Parietal lobe (tissue), 2 donors: Measurements from ENCODE around the gene LRCH2. TPM values are rescaled to one million over a fixed set of nuclear protein-coding genes. Genes with fewer than 3 reads are reported as not detected.
A peak's percentile ranks its signal among the peaks of the same experiment; 100 is the strongest.

ENCODE experiments used
- small RNA-seq: library from RNA; depleted of rRNA; stranded (forward); fragments of <200 nt; gene quantifications from one replicate; pipeline ENCODE3, GENCODE V24; 2014; ENCODE audit warnings: low replicate concordance
- total RNA-seq: library from RNA; depleted of rRNA; stranded (reverse); fragments of >200 nt; gene quantifications from one replicate; pipeline ENCODE4 v1.2.3, GENCODE V29; 2014

LRCH2 gene, protein sequence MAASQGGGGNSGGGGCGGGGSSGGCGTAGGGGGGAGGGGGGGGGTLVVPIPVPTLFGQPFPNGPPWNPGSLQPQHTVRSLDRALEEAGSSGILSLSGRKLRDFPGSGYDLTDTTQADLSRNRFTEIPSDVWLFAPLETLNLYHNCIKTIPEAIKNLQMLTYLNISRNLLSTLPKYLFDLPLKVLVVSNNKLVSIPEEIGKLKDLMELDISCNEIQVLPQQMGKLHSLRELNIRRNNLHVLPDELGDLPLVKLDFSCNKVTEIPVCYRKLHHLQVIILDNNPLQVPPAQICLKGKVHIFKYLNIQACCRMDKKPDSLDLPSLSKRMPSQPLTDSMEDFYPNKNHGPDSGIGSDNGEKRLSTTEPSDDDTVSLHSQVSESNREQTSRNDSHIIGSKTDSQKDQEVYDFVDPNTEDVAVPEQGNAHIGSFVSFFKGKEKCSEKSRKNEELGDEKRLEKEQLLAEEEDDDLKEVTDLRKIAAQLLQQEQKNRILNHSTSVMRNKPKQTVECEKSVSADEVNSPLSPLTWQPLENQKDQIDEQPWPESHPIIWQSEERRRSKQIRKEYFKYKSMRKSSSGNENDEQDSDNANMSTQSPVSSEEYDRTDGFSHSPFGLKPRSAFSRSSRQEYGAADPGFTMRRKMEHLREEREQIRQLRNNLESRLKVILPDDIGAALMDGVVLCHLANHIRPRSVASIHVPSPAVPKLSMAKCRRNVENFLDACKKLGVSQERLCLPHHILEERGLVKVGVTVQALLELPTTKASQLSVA
- total RNA-seq, result 45.7 TPM

DNA sequence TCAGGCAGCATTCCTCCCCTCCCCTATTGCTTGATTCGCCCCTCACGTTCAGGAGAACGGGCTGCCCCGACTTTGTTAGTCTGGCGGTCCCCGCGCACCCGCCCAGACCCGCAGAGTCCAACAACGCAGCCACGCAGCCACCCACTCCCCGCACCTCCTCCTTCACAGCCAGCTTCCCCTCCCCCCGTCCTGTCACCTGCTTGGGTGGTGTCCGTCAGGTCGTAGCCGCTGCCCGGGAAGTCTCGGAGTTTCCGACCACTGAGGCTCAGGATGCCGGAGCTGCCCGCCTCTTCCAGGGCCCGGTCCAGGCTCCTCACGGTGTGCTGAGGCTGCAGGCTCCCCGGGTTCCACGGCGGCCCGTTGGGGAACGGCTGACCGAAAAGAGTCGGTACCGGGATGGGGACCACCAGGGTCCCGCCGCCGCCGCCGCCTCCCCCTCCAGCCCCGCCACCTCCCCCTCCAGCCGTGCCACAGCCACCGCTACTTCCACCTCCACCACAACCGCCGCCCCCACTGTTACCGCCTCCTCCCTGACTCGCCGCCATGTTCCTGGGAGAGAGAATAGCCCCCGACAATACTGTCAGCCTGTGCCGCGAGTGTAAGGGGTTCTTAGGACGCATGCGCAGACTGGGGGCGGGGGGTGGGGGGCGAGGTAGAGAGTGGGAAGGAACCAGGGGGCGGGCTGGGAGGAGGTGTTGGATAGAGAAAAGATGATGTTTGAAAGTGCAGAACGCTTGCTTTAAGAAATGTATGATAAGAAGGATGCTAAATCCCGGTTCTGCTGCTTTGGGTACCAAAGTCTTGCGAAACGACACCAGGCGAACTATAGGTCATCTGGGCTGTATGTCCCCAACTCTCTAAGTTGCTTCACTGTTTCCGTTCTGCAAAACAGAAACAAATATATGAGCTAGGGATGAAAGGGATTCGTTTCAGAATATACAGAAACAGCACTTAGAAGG lies at the start of gene LRCH2:
Gene LRCH2, minus strand, starts transcription at position 600 of the 959 bp plus-strand sequence. Its CDS starts 55 bp downstream, at position 545.

DNA sequence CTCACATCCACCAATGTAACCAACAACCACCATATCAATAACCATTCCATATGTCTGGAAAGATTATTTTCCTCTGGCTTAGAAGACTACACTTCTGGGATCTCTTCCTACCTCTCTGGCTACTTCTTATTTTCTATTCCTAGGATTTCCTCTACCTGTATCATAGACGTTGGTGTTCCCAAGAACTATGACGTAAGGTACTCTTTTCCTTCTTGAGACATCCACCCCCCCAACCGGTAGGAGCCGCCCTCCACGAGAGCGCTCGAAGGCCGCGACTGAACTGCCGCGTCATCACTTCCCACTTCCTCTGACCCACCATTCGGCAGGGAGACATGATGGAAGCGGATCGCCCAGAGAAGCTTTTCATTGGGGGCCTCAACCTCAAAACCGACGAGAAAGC lies 44.8 kb downstream of the LRCH2 start, which contains the start of gene RBMXL3:
Gene RBMXL3, plus strand, starts transcription at position 301 of the 400 bp plus-strand sequence. Its CDS starts 32 bp downstream, at position 333.

Small RNA genes lying within 50 kb of the gene (small RNA-seq; reads per million reads assigned to genes)
- not detected for gene RF00019
- gene SNORA35B, result 57.2 reads per million, percentile 94 among the genes with 10 or more reads in this experiment

Other genes starting within 250 kb of the LRCH2 start
- 5.9 TPM for gene IL13RA2, start 216.5 kb downstream of the LRCH2 start, total RNA-seq
- gene RBMXL3, start 44.7 kb downstream of the LRCH2 start, total RNA-seq, result not detected
- gene LUZP4, start 55.6 kb upstream of the LRCH2 start, total RNA-seq, result not detected